Panc1 (cell line): Measurements from ENCODE around the gene HIPK2. TPM values are rescaled to one million over a fixed set of nuclear protein-coding genes. Genes with fewer than 3 reads are reported as not detected.

Source experiments
- ATAC-seq: fragments of 200-7000 bp; cut with Tn5 transposase; 2 replicates; pipeline ENCODE4 v1.9.1; 2020; ENCODE audit warnings: mild to moderate bottlenecking, moderate library complexity
- BruUV-seq: library from RNA; stranded (reverse); fragments of 400-500 nt; replicated peaks from 2 replicates; lab custom pipeline; 2021; lab: Mats Ljungman, UMichigan
- CTCF ChIA-PET: fragments of 300-600 bp; sonication (Branson Sonifier 250); formaldehyde crosslinking; loops from one replicate; lab custom pipeline; 2022; ENCODE audit warnings: antibody characterized with exemption; lab: Charles Lee
- POLR2A ChIA-PET: fragments of 300-600 bp; sonication (Branson Sonifier 250); formaldehyde crosslinking; loops from one replicate; lab custom pipeline; 2022; ENCODE audit warnings: antibody characterized with exemption; lab: Charles Lee
- DNase-seq: peaks from one replicate; pipeline ENCODE4 v3.0.0-alpha.2; 2010; ENCODE audit warnings: low read depth, low spot score
- H3K27ac ChIP-seq: 2 replicates; pipeline ENCODE4 v1.5.1; 2011; ENCODE audit warnings: mild to moderate bottlenecking, low read length, inconsistent platforms
- H3K27me3 ChIP-seq: fragments of 200-500 bp; sonication (Bioruptor generic); 2 replicates; pipeline ENCODE4 v1.6.0; 2014; ENCODE audit warnings: low read length, inconsistent platforms; ENCODE audit not compliant: control insufficient read depth, insufficient read depth
- H3K36me3 ChIP-seq: fragments of 200-500 bp; sonication (Bioruptor generic); 2 replicates; pipeline ENCODE4 v1.5.1; 2014; ENCODE audit warnings: inconsistent platforms, mild to moderate bottlenecking, low read length, moderate library complexity; ENCODE audit not compliant: control insufficient read depth, insufficient read depth
- H3K4me1 ChIP-seq: 2 replicates; pipeline ENCODE4 v1.5.1; 2011; ENCODE audit warnings: inconsistent platforms, mild to moderate bottlenecking, low read length, moderate library complexity; ENCODE audit not compliant: control insufficient read depth, insufficient read depth
- H3K4me3 ChIP-seq, 2 experiments: 2 replicates each; pipeline ENCODE4 v1.5.1; 2011 to 2012; ENCODE audit warnings: low read depth in 2 of 2, low read length in 2 of 2, mild to moderate bottlenecking in 2 of 2, inconsistent platforms in 1 of 2, moderate library complexity in 1 of 2
- H3K9me3 ChIP-seq: fragments of 200-500 bp; sonication (Bioruptor generic); 2 replicates; pipeline ENCODE4 v1.5.1; 2014; ENCODE audit warnings: low read depth, mild to moderate bottlenecking, inconsistent platforms, low read length, moderate library complexity; ENCODE audit not compliant: control insufficient read depth, insufficient read depth
- CTCF ChIP-seq: fragments of 450-650 bp; IDR thresholded peaks from 2 replicates; pipeline ENCODE4 v1.5.1; 2017; ENCODE audit warnings: mild to moderate bottlenecking
- POLR2AphosphoS5 ChIP-seq: IDR thresholded peaks from 2 replicates; pipeline ENCODE4 v1.6.1; 2012; ENCODE audit warnings: mild to moderate bottlenecking, low read depth, low read length, moderate library complexity
- REST ChIP-seq, 2 experiments: IDR thresholded peaks; 2 replicates each; pipeline ENCODE4 v1.6.1; 2011 to 2012; ENCODE audit warnings: low read depth in 2 of 2, control low read depth in 1 of 2, low read length in 1 of 2, mild to moderate bottlenecking in 1 of 2, moderate library complexity in 1 of 2; ENCODE audit not compliant: insufficient read depth in 1 of 2
- in situ Hi-C: cut with HindIII; loops from 2 replicates; pipeline ENCODE4 v1.10.0; 2016; ENCODE audit warnings: low sequenced_read_pairs, low pct_unique_long_range_greater_than_20kb
- intact Hi-C: fragments of 100-400 bp; cut with micrococcal nuclease; formaldehyde crosslinking; loops from one replicate; pipeline ENCODE4 v1.10.0; 2022; ENCODE audit not compliant: unreplicated experiment
- total RNA-seq: library from RNA; stranded (reverse); gene quantifications from one replicate; pipeline ENCODE4 v1.2.1, GENCODE V29; 2021; ENCODE audit not compliant: unreplicated experiment

Gene HIPK2
- total RNA-seq, 1 experiment from 2014 or later: 34.1 TPM

- POLR2A ChIA-PET: no interaction called here
Observed at GRCh38 chr7:139521439-139521838, 256.4 kb downstream of the HIPK2 start.

DNA sequence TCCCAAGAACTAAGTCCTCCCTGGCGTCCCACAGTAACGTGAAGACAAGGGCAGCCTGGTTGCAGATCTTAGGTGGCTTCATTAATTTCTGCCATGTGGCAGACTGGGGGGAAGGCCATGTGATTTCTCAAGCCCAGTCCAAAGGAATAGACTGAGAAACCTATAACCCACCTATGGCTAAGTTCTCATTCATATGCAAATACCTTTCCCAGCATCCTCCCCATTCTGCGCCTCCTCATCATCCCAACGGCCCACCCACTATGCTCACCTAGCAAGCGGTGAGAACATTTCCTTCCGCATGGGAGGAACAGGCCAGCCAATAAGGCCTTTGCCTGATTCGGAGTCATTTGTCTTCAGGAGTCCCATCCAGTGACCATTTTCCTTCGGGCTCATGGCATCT lies 262.5 kb downstream of the HIPK2 start:
- H3K4me3 ChIP-seq: no peak overlapping the region
- ChIA-PET POLR2A (no interaction called here), CTCF (no interaction called here)
- H3K4me1 ChIP-seq: no peaks in the 10 kb centered on the region
- no peak for DNase-seq
- H3K36me3 ChIP-seq: no peaks in the 10 kb centered on the region
- intact Hi-C loops (no loop called here), in situ Hi-C loops (no loop called here)
- H3K27ac ChIP-seq: no peak overlapping the region
- H3K9me3 ChIP-seq: no peaks in the 10 kb centered on the region
- no TSS peak for BruUV-seq
- no peaks in the 10 kb centered on the region for H3K27me3 ChIP-seq
- no peak for TF ChIP-seq REST (IDR thresholded peaks at IDR 0.05; ENCODE audit: insufficient read depth in 1 of 2, low read depth in 2 of 2, low read length in 1 of 2)
- no peak for TF ChIP-seq POLR2AphosphoS5
- no peak for ATAC-seq

More at GRCh38 chr7:139521439-139521838, 256.4 kb downstream of the HIPK2 start:
- ATAC-seq (no peak), DNase-seq (no peak)
- intact Hi-C loops: no loop called here
- BruUV-seq: no TSS peak
- no peaks in the 10 kb centered on the region for H3K4me1 ChIP-seq
- no peak for TF ChIP-seq POLR2AphosphoS5
- TF ChIP-seq CTCF: no peak
- no peak overlapping the region for H3K27ac ChIP-seq
- peaks cover 8% of the 10 kb centered on the region; the same call in 1 of the 2 replicates for H3K27me3 ChIP-seq
- in situ Hi-C loops: no loop called here
- no peaks in the 10 kb centered on the region for H3K36me3 ChIP-seq
- H3K4me3 ChIP-seq: no peak overlapping the region
- H3K9me3 ChIP-seq: no peaks in the 10 kb centered on the region
- CTCF ChIA-PET: no interaction called here

Other genes starting within 250 kb of the HIPK2 start
- 4.4 TPM for gene TBXAS1, start 51.3 kb upstream of the HIPK2 start, total RNA-seq